ENCODE measurements around the gene RBP5. TPM values are rescaled to one million over a fixed set of nuclear protein-coding genes. Genes with fewer than 3 reads are reported as not detected.

Gene RBP5
- total and polyA plus RNA-seq, 9 of the 15 experiments (the other 6 are each of a cell fraction or from before 2014, with no cell fraction given): 8.6 to 22.5 (median 11.4) TPM

DNA sequence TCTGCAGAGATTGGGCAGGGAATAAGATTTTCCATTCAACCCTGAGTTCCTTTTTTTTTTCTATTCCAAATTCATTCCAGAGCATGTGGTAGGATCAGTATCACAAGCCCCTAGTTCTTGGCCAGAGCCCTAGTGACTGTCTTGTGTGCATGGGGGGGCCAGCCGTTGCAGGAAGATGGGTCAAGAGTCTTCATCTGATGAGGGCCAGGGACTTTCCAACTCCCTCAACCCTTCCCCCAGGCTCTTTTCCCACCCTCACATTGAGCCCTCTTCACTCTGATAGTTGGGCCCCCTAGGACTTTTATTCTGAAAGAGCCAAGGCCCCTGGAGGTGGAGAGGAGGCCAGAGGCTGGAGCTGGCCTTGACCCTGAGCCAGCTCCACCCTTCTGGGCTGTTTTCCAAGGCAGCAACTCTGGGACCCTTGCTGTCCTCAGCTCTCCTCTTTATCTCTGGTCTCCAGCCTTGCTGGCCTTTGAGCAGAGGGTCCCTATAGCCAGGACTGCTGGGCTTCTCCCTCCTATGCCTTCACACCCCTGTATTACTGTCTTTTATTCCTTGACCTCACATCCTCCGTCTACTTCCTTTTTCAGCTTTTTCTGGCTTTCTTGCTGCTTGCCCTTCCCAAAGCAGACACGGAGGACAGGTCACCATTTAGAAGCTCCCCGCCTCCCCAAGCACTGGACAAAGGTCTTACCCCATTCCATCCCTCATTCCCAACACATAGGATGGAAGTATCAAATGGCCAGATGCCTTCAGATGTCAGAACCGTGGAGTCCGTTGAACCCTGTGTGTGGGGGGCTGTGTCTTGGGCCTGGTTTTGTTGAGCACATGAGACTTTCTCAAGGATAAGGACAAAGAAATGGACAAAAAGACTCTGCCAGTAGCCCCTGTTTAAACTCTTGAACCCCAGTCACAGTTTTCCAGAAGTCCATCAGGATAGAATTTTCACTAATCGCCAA lies 5.6 kb downstream of the RBP5 start (continued):
- TF ChIP-seq, protein P1, sequence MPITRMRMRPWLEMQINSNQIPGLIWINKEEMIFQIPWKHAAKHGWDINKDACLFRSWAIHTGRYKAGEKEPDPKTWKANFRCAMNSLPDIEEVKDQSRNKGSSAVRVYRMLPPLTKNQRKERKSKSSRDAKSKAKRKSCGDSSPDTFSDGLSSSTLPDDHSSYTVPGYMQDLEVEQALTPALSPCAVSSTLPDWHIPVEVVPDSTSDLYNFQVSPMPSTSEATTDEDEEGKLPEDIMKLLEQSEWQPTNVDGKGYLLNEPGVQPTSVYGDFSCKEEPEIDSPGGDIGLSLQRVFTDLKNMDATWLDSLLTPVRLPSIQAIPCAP (CRISPR knock-in tag; IDR thresholded peaks at IDR 0.05; ENCODE audit: borderline replicate concordance): no peak
- TF ChIP-seq ZZZ3 (IDR thresholded peaks at IDR 0.05): no peak
- TF ChIP-seq, protein P2, sequence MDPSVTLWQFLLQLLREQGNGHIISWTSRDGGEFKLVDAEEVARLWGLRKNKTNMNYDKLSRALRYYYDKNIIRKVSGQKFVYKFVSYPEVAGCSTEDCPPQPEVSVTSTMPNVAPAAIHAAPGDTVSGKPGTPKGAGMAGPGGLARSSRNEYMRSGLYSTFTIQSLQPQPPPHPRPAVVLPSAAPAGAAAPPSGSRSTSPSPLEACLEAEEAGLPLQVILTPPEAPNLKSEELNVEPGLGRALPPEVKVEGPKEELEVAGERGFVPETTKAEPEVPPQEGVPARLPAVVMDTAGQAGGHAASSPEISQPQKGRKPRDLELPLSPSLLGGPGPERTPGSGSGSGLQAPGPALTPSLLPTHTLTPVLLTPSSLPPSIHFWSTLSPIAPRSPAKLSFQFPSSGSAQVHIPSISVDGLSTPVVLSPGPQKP (CRISPR knock-in tag; IDR thresholded peaks at IDR 0.05): no peak
- TF ChIP-seq, protein P3, sequence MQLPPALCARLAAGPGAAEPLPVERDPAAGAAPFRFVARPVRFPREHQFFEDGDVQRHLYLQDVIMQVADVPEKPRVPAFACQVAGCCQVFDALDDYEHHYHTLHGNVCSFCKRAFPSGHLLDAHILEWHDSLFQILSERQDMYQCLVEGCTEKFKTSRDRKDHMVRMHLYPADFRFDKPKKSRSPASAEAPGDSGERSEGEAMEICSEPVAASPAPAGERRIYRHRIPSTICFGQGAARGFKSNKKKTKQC (CRISPR knock-in tag; IDR thresholded peaks at IDR 0.05): no peak
- TF ChIP-seq, protein P4, sequence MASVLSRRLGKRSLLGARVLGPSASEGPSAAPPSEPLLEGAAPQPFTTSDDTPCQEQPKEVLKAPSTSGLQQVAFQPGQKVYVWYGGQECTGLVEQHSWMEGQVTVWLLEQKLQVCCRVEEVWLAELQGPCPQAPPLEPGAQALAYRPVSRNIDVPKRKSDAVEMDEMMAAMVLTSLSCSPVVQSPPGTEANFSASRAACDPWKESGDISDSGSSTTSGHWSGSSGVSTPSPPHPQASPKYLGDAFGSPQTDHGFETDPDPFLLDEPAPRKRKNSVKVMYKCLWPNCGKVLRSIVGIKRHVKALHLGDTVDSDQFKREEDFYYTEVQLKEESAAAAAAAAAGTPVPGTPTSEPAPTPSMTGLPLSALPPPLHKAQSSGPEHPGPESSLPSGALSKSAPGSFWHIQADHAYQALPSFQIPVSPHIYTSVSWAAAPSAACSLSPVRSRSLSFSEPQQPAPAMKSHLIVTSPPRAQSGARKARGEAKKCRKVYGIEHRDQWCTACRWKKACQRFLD (CRISPR knock-in tag; IDR thresholded peaks at IDR 0.05): peak; percentile 46; the same call in 1 of the 2 replicates
- peak; percentile 75 for TF ChIP-seq CCNT2 (IDR thresholded peaks at IDR 0.05; ENCODE audit: borderline replicate concordance, extremely low read depth, insufficient read length, low read depth, low read length)
- TF ChIP-seq SNIP1 (IDR thresholded peaks at IDR 0.05; ENCODE audit: low read depth): no peak
- TF ChIP-seq ZNF175 (CRISPR knock-in tag; IDR thresholded peaks at IDR 0.05; ENCODE audit: low read depth): no peak
- TF ChIP-seq, protein P5, sequence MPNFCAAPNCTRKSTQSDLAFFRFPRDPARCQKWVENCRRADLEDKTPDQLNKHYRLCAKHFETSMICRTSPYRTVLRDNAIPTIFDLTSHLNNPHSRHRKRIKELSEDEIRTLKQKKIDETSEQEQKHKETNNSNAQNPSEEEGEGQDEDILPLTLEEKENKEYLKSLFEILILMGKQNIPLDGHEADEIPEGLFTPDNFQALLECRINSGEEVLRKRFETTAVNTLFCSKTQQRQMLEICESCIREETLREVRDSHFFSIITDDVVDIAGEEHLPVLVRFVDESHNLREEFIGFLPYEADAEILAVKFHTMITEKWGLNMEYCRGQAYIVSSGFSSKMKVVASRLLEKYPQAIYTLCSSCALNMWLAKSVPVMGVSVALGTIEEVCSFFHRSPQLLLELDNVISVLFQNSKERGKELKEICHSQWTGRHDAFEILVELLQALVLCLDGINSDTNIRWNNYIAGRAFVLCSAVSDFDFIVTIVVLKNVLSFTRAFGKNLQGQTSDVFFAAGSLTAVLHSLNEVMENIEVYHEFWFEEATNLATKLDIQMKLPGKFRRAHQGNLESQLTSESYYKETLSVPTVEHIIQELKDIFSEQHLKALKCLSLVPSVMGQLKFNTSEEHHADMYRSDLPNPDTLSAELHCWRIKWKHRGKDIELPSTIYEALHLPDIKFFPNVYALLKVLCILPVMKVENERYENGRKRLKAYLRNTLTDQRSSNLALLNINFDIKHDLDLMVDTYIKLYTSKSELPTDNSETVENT (CRISPR knock-in tag; IDR thresholded peaks at IDR 0.05): no peak
- TF ChIP-seq HNRNPLL (IDR thresholded peaks at IDR 0.05; ENCODE audit: low read depth, low read length, poor library complexity, severe bottlenecking): no peak
- no peak for TF ChIP-seq HDGF (IDR thresholded peaks at IDR 0.05)
- peak; percentile 48; the same call in 1 of the 2 replicates for TF ChIP-seq CTBP1 (IDR thresholded peaks at IDR 0.05; ENCODE audit: borderline replicate concordance)
- TF ChIP-seq, protein P6, sequence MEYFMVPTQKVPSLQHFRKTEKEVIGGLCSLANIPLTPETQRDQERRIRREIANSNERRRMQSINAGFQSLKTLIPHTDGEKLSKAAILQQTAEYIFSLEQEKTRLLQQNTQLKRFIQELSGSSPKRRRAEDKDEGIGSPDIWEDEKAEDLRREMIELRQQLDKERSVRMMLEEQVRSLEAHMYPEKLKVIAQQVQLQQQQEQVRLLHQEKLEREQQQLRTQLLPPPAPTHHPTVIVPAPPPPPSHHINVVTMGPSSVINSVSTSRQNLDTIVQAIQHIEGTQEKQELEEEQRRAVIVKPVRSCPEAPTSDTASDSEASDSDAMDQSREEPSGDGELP (CRISPR knock-in tag; IDR thresholded peaks at IDR 0.05; ENCODE audit: borderline replicate concordance): peak; percentile 60; the same call in 1 of the 2 replicates
- no peak for TF ChIP-seq POLR2G (IDR thresholded peaks at IDR 0.05; ENCODE audit: low read depth, low read length)
- TF ChIP-seq ZNF766 (CRISPR knock-in tag; conservative IDR thresholded peaks at IDR 0.05): peak; percentile 32; the same call in 1 of the 2 replicates
- no peak for TF ChIP-seq TEAD1 (CRISPR knock-in tag; IDR thresholded peaks at IDR 0.05)
